ENCODE data around the gene GSTK1. TPM values are rescaled to one million over a fixed set of nuclear protein-coding genes. Genes with fewer than 3 reads are reported as not detected.

Gene GSTK1
- total and polyA plus RNA-seq, 10 of the 15 experiments (the other 5 are each of a cell fraction or from before 2014, with no cell fraction given), result 76.2 to 166 (median 127) TPM

DNA sequence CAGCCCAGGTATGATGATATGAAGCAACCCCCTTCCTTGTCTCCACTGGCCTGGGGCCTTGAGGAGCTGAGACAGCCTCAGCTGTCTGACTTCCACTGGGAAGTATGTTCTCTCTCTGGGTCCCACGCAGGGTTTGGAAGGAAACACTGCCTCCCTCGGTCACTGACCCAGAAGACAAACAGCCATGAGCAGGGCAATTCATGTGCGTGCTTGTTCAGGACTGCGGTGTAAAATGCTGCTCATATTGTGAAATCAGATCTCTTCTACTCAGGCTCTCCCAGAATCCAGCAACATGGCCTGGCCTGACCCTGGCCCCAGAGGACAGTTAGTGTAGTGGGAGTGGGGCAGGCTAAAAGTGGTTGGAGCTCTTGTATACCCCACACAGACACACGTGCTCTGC, 55.4 kb downstream of the GSTK1 start:
- no peak overlapping the region for H3K27ac ChIP-seq (ENCODE audit: control insufficient read depth, insufficient read depth)
- H3K36me3 ChIP-seq (ENCODE audit: control insufficient read depth in 2 of 2, insufficient read depth in 2 of 2, low read length in 1 of 2), result no peaks in the 10 kb centered on the region
- peaks cover 11% of the 10 kb centered on the region; the same call in 1 of the 2 replicates for H3K4me1 ChIP-seq (ENCODE audit: control insufficient read depth, insufficient read depth, low read length)
- no TSS peak for BruUV-seq (replicated peaks)
- no peaks in the 10 kb centered on the region; the same call in 2 of the 3 replicates for H3K9me3 ChIP-seq (replicated peaks; ENCODE audit: control insufficient read depth, insufficient read depth, low read length)
- ChIA-PET SMC1A (ENCODE audit: uncharacterized antibody, unreplicated experiment) (no interaction called here), CTCF (no interaction called here), RAD21 (ENCODE audit: unreplicated experiment) (no interaction called here), POLR2A (no interaction called here)
- no peak overlapping the region for H2AFZ ChIP-seq (ENCODE audit: control insufficient read depth, low read depth, low read length)
- no peak for ATAC-seq
- H3K4me2 ChIP-seq (ENCODE audit: control insufficient read depth, insufficient read depth), result no peak overlapping the region
- H3K79me2 ChIP-seq (ENCODE audit: control insufficient read depth, insufficient read depth, low read length), result no peaks in the 10 kb centered on the region
- no peak overlapping the region for H3K4me3 ChIP-seq
- no peak for FAIRE-seq
- intact Hi-C loops (cut with micrococcal nuclease; ENCODE audit: unreplicated experiment), result no loop called here
- no peak overlapping the region for H3K9ac ChIP-seq (ENCODE audit: control insufficient read depth, insufficient read depth, low read length)
- no peaks in the 10 kb centered on the region for H3K27me3 ChIP-seq (replicated peaks in 1 of 2; ENCODE audit: control insufficient read depth in 2 of 2, insufficient read depth in 2 of 2, low read length in 1 of 2)
- in situ Hi-C loops (cut with MboI), result no loop called here
- DNase-seq (ENCODE audit: low read depth, low spot score), result no peak
- WGBS (ENCODE audit: insufficient coverage, insufficient replicate concordance, low lambda C conversion rate, missing lambda C conversion rate), result 46% methylated on average over 5 of the region's 5 CpGs
- no peaks in the 10 kb centered on the region for H4K20me1 ChIP-seq (ENCODE audit: control insufficient read depth, insufficient read depth)
- TF ChIP-seq, protein P1, sequence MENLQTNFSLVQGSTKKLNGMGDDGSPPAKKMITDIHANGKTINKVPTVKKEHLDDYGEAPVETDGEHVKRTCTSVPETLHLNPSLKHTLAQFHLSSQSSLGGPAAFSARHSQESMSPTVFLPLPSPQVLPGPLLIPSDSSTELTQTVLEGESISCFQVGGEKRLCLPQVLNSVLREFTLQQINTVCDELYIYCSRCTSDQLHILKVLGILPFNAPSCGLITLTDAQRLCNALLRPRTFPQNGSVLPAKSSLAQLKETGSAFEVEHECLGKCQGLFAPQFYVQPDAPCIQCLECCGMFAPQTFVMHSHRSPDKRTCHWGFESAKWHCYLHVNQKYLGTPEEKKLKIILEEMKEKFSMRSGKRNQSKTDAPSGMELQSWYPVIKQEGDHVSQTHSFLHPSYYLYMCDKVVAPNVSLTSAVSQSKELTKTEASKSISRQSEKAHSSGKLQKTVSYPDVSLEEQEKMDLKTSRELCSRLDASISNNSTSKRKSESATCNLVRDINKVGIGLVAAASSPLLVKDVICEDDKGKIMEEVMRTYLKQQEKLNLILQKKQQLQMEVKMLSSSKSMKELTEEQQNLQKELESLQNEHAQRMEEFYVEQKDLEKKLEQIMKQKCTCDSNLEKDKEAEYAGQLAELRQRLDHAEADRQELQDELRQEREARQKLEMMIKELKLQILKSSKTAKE (IDR thresholded peaks at IDR 0.05; ENCODE audit: low read depth, poor library complexity, severe bottlenecking), result no peak
- no peak for TF ChIP-seq PAX8 (IDR thresholded peaks at IDR 0.05)

Small RNAs within 50 kb of the gene (small RNA-seq; reads per million reads assigned to genes)
- gene AC073342.3 (not detected), gene RN7SL481P (not detected), gene RN7SL535P (not detected)

Other genes with a start within 250 kb of the GSTK1 start
Only the 7 nearest of the 13 such genes appear.
- 0.22 TPM in 1 of 2 replicates, not detected in the other for gene TAS2R39, start 80.0 kb upstream of the GSTK1 start, total RNA-seq (2014; rRNA removed)
- not detected in 2 replicates for gene TAS2R39, start 80.0 kb upstream of the GSTK1 start, total RNA-seq (2014; rRNA removed; fragmentation: Illumina TruSeq; extraction: Trizol)
- gene TAS2R39, start 80.0 kb upstream of the GSTK1 start, total RNA-seq (2021), result not detected in 2 replicates
- not detected in 2 replicates for gene TAS2R39, start 80.0 kb upstream of the GSTK1 start, polyA plus RNA-seq (2011; rRNA removed)
- gene TAS2R39, start 80.0 kb upstream of the GSTK1 start, polyA plus RNA-seq (2014; fragmentation: Illumina TruSeq; extraction: Trizol), result not detected in 2 replicates
- not detected for gene TAS2R39, start 80.0 kb upstream of the GSTK1 start, polyA plus RNA-seq (2014; fragmentation: Nextera tagmentation; extraction: Ambion mirVana)
- gene TAS2R39, start 80.0 kb upstream of the GSTK1 start, polyA plus RNA-seq (2014; rRNA removed), result not detected in 2 replicates
- not detected for gene TAS2R39, start 80.0 kb upstream of the GSTK1 start, polyA plus RNA-seq (2016; fragmentation: Nextera tagmentation; extraction: Ambion mirVana)
- not detected in 2 replicates for gene TAS2R40, start 41.4 kb upstream of the GSTK1 start, total RNA-seq (2014; rRNA removed)
- not detected in 2 replicates for gene TAS2R40, start 41.4 kb upstream of the GSTK1 start, total RNA-seq (2014; rRNA removed; fragmentation: Illumina TruSeq; extraction: Trizol)
- gene TAS2R40, start 41.4 kb upstream of the GSTK1 start, total RNA-seq (2021), result not detected in 2 replicates
- gene TAS2R40, start 41.4 kb upstream of the GSTK1 start, polyA plus RNA-seq (2011; rRNA removed), result not detected in 2 replicates
- gene TAS2R40, start 41.4 kb upstream of the GSTK1 start, polyA plus RNA-seq (2014; fragmentation: Illumina TruSeq; extraction: Trizol), result not detected in 2 replicates
- gene TAS2R40, start 41.4 kb upstream of the GSTK1 start, polyA plus RNA-seq (2014; fragmentation: Nextera tagmentation; extraction: Ambion mirVana), result not detected
- gene TAS2R40, start 41.4 kb upstream of the GSTK1 start, polyA plus RNA-seq (2014; rRNA removed), result not detected in 2 replicates
- not detected for gene TAS2R40, start 41.4 kb upstream of the GSTK1 start, polyA plus RNA-seq (2016; fragmentation: Nextera tagmentation; extraction: Ambion mirVana)
- not detected in 2 replicates for gene TMEM139, start 21.5 kb downstream of the GSTK1 start, total RNA-seq (2014; rRNA removed)
- gene TMEM139, start 21.5 kb downstream of the GSTK1 start, total RNA-seq (2014; rRNA removed; fragmentation: Illumina TruSeq; extraction: Trizol), result 0.31 TPM in 1 of 2 replicates, not detected in the other
- gene TMEM139, start 21.5 kb downstream of the GSTK1 start, total RNA-seq (2021), result not detected in 2 replicates
- not detected in 2 replicates for gene TMEM139, start 21.5 kb downstream of the GSTK1 start, polyA plus RNA-seq (2011; rRNA removed)
- gene TMEM139, start 21.5 kb downstream of the GSTK1 start, polyA plus RNA-seq (2014; fragmentation: Illumina TruSeq; extraction: Trizol), result not detected in 2 replicates
- gene TMEM139, start 21.5 kb downstream of the GSTK1 start, polyA plus RNA-seq (2014; fragmentation: Nextera tagmentation; extraction: Ambion mirVana), result not detected
- not detected in 2 replicates for gene TMEM139, start 21.5 kb downstream of the GSTK1 start, polyA plus RNA-seq (2014; rRNA removed)
- not detected for gene TMEM139, start 21.5 kb downstream of the GSTK1 start, polyA plus RNA-seq (2016; fragmentation: Nextera tagmentation; extraction: Ambion mirVana)
- 20.2 and 20.9 TPM in 2 replicates for gene CASP2, start 24.9 kb downstream of the GSTK1 start, total RNA-seq (2014; rRNA removed)
- gene CASP2, start 24.9 kb downstream of the GSTK1 start, total RNA-seq (2014; rRNA removed; fragmentation: Illumina TruSeq; extraction: Trizol), result 14.1 and 14.2 TPM in 2 replicates
- 56.1 and 60.4 TPM in 2 replicates for gene CASP2, start 24.9 kb downstream of the GSTK1 start, total RNA-seq (2021)
- 19.6 and 33.5 TPM in 2 replicates for gene CASP2, start 24.9 kb downstream of the GSTK1 start, polyA plus RNA-seq (2011; rRNA removed)
- 35.9 and 36.1 TPM in 2 replicates for gene CASP2, start 24.9 kb downstream of the GSTK1 start, polyA plus RNA-seq (2014; fragmentation: Illumina TruSeq; extraction: Trizol)
- 10 to 100 TPM; 12.1 to 17.4 TPM for gene CASP2, start 24.9 kb downstream of the GSTK1 start, polyA plus RNA-seq (2014; fragmentation: Nextera tagmentation; extraction: Ambion mirVana)
- gene CASP2, start 24.9 kb downstream of the GSTK1 start, polyA plus RNA-seq (2014; rRNA removed), result 21.0 and 22.3 TPM in 2 replicates
- 10 to 100 TPM; 30.1 to 34.1 TPM for gene CASP2, start 24.9 kb downstream of the GSTK1 start, polyA plus RNA-seq (2016; fragmentation: Nextera tagmentation; extraction: Ambion mirVana)
- gene CLCN1, start 52.7 kb downstream of the GSTK1 start, total RNA-seq (2014; rRNA removed), result not detected in 2 replicates
- not detected in 2 replicates for gene CLCN1, start 52.7 kb downstream of the GSTK1 start, total RNA-seq (2014; rRNA removed; fragmentation: Illumina TruSeq; extraction: Trizol)
- gene CLCN1, start 52.7 kb downstream of the GSTK1 start, total RNA-seq (2021), result not detected in 2 replicates
- gene CLCN1, start 52.7 kb downstream of the GSTK1 start, polyA plus RNA-seq (2011; rRNA removed), result not detected in 2 replicates
- gene CLCN1, start 52.7 kb downstream of the GSTK1 start, polyA plus RNA-seq (2014; fragmentation: Illumina TruSeq; extraction: Trizol), result not detected in 2 replicates
- not detected for gene CLCN1, start 52.7 kb downstream of the GSTK1 start, polyA plus RNA-seq (2014; fragmentation: Nextera tagmentation; extraction: Ambion mirVana)
- 0.04 TPM in 1 of 2 replicates, not detected in the other for gene CLCN1, start 52.7 kb downstream of the GSTK1 start, polyA plus RNA-seq (2014; rRNA removed)
- gene CLCN1, start 52.7 kb downstream of the GSTK1 start, polyA plus RNA-seq (2016; fragmentation: Nextera tagmentation; extraction: Ambion mirVana), result under 1 TPM in 1 of 2 experiments, not detected in 1; 0.30 TPM
- not detected in 2 replicates for gene FAM131B, start 99.3 kb downstream of the GSTK1 start, total RNA-seq (2014; rRNA removed)
- not detected in 2 replicates for gene FAM131B, start 99.3 kb downstream of the GSTK1 start, total RNA-seq (2014; rRNA removed; fragmentation: Illumina TruSeq; extraction: Trizol)
- gene FAM131B, start 99.3 kb downstream of the GSTK1 start, total RNA-seq (2021), result 0.05 and 0.13 TPM in 2 replicates
- 0.03 TPM in 1 of 2 replicates, not detected in the other for gene FAM131B, start 99.3 kb downstream of the GSTK1 start, polyA plus RNA-seq (2011; rRNA removed)
- not detected in 2 replicates for gene FAM131B, start 99.3 kb downstream of the GSTK1 start, polyA plus RNA-seq (2014; fragmentation: Illumina TruSeq; extraction: Trizol)
- not detected for gene FAM131B, start 99.3 kb downstream of the GSTK1 start, polyA plus RNA-seq (2014; fragmentation: Nextera tagmentation; extraction: Ambion mirVana)
- gene FAM131B, start 99.3 kb downstream of the GSTK1 start, polyA plus RNA-seq (2014; rRNA removed), result not detected in 2 replicates
- not detected for gene FAM131B, start 99.3 kb downstream of the GSTK1 start, polyA plus RNA-seq (2016; fragmentation: Nextera tagmentation; extraction: Ambion mirVana)
- gene ZYX, start 117.9 kb downstream of the GSTK1 start, total RNA-seq (2014; rRNA removed), result 16.5 and 23.2 TPM in 2 replicates
- gene ZYX, start 117.9 kb downstream of the GSTK1 start, total RNA-seq (2014; rRNA removed; fragmentation: Illumina TruSeq; extraction: Trizol), result 11.8 and 16.6 TPM in 2 replicates
- gene ZYX, start 117.9 kb downstream of the GSTK1 start, total RNA-seq (2021), result 90.5 and 100 TPM in 2 replicates
- gene ZYX, start 117.9 kb downstream of the GSTK1 start, polyA plus RNA-seq (2011; rRNA removed), result 2.4 and 4.5 TPM in 2 replicates
- gene ZYX, start 117.9 kb downstream of the GSTK1 start, polyA plus RNA-seq (2014; fragmentation: Illumina TruSeq; extraction: Trizol), result 28.2 and 44.0 TPM in 2 replicates
- gene ZYX, start 117.9 kb downstream of the GSTK1 start, polyA plus RNA-seq (2014; fragmentation: Nextera tagmentation; extraction: Ambion mirVana), result 1 to 10 TPM; 2.1 to 4.0 TPM
- 32.0 and 47.3 TPM in 2 replicates for gene ZYX, start 117.9 kb downstream of the GSTK1 start, polyA plus RNA-seq (2014; rRNA removed)
- gene ZYX, start 117.9 kb downstream of the GSTK1 start, polyA plus RNA-seq (2016; fragmentation: Nextera tagmentation; extraction: Ambion mirVana), result 10 to 100 TPM; 66.5 to 82.3 TPM